HepG2 (cell line): ENCODE data around the gene CKLF.

Experiments used
- CCAR2 ChIP-seq: fragments of 200-400 bp; formaldehyde crosslinking; optimal IDR thresholded peaks from 2 replicates; pipeline ENCODE3; 2018; ENCODE audit warnings: low read depth, mild to moderate bottlenecking, low read length, moderate library complexity
- HDAC1 ChIP-seq: sonication (generic); formaldehyde crosslinking; IDR thresholded peaks from 2 replicates; pipeline ENCODE4 v1.5.1; 2020; ENCODE audit warnings: mild to moderate bottlenecking, missing genetic modification reagents
- POLR2A ChIP-seq, 2 experiments: IDR thresholded peaks; 2 replicates each; pipeline ENCODE4 v1.6.1; 2011; ENCODE audit warnings: low read depth in 2 of 2, low read length in 2 of 2, mild to moderate bottlenecking in 1 of 2, moderate library complexity in 1 of 2; ENCODE audit not compliant: insufficient read depth in 1 of 2
- ZFP82 ChIP-seq: sonication (generic); formaldehyde crosslinking; IDR thresholded peaks from 2 replicates; pipeline ENCODE4 v1.5.1; 2020; ENCODE audit warnings: mild to moderate bottlenecking, missing genetic modification reagents, borderline replicate concordance

GRCh38 chr16:66575060-66575459 is 22.7 kb downstream of the CKLF start:
- no peak for TF ChIP-seq ZFP82 (CRISPR knock-in tag)
- no peak for TF ChIP-seq CCAR2
- TF ChIP-seq HDAC1 (CRISPR knock-in tag), result no peak
- TF ChIP-seq POLR2A (IDR thresholded peaks at IDR 0.05; ENCODE audit: insufficient read depth in 1 of 2, low read depth in 2 of 2, low read length in 2 of 2), result no peak
